ENCODE measurements around the gene CDH4.

The CDH4 gene

DNA sequence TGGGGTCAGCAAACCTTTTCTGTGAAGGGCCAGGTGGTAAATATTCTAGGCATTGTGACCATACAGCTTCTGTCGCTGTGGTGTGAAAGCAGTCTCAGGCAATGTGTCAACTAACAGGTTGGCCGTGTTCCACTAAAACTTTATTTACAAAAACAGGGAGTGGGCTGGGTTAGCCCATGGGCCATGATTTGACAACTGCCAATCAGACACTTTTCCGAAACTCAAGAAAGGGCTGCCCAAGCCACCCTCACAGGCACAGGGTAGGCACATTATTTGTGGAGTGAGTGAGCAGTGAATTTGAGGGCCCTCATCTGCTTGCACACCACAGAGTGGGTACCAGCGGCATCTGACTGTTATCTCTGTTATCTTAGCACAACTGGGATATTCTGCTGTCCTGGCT, 523.4 kb downstream of the CDH4 start:
- H3K4me3 ChIP-seq (replicated peaks in 1 of 2; ENCODE audit: low read depth in 2 of 2, low read length in 2 of 2): no peak overlapping the region
- TF ChIP-seq, protein P1, sequence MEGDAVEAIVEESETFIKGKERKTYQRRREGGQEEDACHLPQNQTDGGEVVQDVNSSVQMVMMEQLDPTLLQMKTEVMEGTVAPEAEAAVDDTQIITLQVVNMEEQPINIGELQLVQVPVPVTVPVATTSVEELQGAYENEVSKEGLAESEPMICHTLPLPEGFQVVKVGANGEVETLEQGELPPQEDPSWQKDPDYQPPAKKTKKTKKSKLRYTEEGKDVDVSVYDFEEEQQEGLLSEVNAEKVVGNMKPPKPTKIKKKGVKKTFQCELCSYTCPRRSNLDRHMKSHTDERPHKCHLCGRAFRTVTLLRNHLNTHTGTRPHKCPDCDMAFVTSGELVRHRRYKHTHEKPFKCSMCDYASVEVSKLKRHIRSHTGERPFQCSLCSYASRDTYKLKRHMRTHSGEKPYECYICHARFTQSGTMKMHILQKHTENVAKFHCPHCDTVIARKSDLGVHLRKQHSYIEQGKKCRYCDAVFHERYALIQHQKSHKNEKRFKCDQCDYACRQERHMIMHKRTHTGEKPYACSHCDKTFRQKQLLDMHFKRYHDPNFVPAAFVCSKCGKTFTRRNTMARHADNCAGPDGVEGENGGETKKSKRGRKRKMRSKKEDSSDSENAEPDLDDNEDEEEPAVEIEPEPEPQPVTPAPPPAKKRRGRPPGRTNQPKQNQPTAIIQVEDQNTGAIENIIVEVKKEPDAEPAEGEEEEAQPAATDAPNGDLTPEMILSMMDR (IDR thresholded peaks at IDR 0.05; ENCODE audit: low read depth, low read length): no peak
- no peak for DNase-seq (ENCODE audit: low read depth in 2 of 2)

DNA sequence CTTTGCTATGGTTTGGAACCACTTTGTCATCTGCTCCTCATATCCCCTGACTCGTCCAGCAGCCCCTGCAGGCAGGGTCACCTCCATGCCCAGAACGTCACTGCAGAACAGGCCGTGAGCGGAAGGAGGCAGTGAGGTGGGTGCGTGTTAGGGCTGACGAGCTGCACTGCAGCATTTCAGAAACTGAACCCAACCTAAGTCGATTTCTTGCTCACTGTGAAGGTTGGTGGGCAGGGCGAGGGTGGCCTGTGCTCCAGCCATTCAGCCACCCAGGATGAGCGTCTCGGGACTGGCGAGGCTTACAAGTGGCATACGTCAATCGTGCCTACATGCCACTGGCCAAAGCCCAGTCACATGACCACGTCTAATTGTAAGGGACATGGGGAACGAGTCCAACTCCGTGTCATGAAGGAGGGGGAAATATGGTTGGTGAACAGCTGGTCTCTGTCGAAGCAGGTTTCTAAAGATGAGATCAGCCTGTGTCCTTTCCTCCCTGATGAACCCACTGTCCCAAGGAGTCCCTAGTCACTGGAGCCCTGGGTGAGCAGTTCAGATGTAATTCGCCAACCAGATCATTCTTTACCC, 524.5 kb downstream of the CDH4 start:
- H3K4me3 ChIP-seq (replicated peaks in 1 of 2; ENCODE audit: low read depth in 2 of 2, low read length in 2 of 2): no peak overlapping the region
- DNase-seq (ENCODE audit: low read depth in 2 of 2): no peak
- TF ChIP-seq, protein P1 (IDR thresholded peaks at IDR 0.05; ENCODE audit: low read depth, low read length): no peak

DNA sequence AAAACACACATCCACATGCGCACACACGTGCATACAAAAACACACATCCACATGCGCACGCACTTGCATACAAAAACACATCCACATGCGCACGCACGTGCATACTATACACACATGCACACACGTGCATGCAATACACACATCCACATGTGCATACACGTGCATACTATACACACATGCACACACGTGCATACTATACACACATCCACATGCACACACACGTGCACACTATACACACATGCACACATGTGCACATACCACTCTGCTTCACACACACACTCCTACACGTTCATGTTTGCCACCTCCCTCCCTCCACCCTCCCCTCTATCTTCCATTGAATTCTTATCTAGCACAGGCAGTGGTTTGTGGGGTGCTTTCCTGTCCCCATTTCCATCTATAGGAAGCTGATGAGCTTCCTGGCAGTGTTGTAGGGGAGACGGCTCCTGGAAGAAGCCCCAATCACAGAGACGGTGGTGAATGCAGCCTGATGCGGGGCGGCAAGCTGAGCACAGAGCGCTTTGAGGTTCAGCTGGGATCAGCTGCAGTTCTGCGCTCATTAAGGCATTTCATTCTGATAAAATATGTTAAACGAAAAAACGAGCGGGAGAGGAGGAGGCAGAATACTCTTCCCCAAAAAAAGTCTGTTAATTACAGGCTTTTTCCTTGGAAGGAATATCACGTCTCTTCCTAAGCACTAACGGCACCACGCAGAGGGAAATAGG, 525.9 kb downstream of the CDH4 start:
- TF ChIP-seq, protein P1 (IDR thresholded peaks at IDR 0.05; ENCODE audit: low read depth, low read length): no peak

DNA sequence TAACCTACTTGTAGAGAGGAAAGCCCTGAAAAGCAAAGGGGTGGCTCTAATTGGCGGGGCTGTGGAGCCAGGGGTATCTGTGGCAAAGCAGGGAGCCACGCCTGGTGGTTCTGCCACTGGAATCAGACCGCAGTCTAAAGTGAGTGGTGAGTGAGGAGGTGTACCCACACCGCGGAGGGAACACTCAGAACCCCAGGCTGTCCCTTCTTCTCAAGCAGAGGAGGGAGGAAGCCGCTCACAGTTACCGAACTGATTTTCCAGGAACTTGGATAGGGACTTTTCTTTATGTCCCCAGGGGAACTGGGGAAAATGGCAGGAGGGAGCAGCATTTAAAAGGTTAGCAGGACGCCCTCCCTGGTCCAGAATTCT, 526.4 kb downstream of the CDH4 start:
- no peak for DNase-seq (ENCODE audit: low read depth in 2 of 2)
- TF ChIP-seq, protein P1 (IDR thresholded peaks at IDR 0.05; ENCODE audit: low read depth, low read length): no peak
- no peak overlapping the region for H3K4me3 ChIP-seq (replicated peaks in 1 of 2; ENCODE audit: low read depth in 2 of 2, low read length in 2 of 2)

More for the DNA sequence above, 525.9 kb downstream of the CDH4 start:
- no peak overlapping the region for H3K4me3 ChIP-seq (replicated peaks in 1 of 2; ENCODE audit: low read depth in 2 of 2, low read length in 2 of 2)
- no peak for DNase-seq (ENCODE audit: low read depth in 2 of 2)

DNA sequence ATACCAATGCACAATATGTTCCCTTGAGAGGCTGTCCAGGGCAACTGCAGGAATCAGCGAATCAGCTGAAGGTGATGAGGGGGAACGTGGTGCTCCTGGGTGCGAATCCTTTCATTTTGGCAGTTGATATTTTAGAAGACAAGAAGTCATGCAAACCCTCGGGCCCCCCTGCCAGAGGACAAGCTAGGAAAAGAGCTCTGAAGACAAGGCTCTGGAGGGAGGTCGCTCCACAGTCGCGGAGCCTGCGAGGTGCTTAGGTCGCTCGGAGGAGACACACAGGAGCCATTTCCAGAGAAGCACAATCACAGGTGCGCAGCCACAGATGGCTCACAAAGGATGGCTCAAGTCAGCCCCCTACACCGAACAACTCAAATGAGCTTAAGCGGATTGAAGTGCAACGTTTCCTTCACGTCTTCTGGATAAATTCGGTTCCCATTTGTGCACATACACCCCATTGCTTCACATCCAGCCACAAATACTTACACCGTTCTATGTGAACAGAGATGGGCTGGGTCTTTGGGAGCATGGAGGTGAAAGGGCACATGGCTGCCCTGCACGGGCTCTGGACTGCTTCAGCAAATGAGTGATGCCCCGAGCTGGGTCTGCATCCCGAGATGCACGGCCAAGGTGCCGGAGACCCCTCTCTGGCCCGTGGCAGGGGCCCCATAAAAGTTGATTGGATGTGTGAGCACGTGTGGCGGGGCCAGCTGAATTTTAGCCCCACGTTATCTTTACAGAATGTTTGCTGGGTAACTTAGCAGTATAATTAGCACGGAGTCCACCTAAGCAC, 527.3 kb downstream of the CDH4 start:
- no peak overlapping the region for H3K4me3 ChIP-seq (replicated peaks in 1 of 2; ENCODE audit: low read depth in 2 of 2, low read length in 2 of 2)
- no peak for DNase-seq (ENCODE audit: low read depth in 2 of 2)
- TF ChIP-seq, protein P1 (IDR thresholded peaks at IDR 0.05; ENCODE audit: low read depth, low read length): no peak

DNA sequence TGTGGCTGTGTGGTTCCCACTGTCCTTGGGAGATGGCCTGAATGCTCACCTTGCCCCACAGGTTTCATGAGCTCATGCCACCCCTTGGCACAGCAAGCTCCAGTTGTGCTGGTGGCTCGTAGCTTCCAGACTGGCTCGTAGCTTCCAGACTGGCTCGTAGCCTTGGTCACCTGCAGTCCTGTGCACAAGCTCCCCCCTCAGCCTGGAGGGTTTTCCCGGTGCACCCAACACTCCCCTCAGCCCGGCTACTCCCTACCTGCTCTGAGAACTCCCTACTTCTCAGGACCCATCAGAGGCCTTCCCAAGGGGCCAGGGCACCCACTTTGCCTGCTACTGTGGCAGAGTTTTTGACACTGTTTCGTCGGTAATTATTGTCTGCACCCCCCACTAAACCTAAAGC, 528.0 kb downstream of the CDH4 start:
- DNase-seq (ENCODE audit: low read depth in 2 of 2): no peak
- TF ChIP-seq, protein P1 (IDR thresholded peaks at IDR 0.05; ENCODE audit: low read depth, low read length): no peak
- H3K4me3 ChIP-seq (replicated peaks in 1 of 2; ENCODE audit: low read depth in 2 of 2, low read length in 2 of 2): no peak overlapping the region
